KMS-11 (cell line): Measurements from ENCODE around the gene MGAT5B.

Experiments used
- H2AFZ ChIP-seq: fragments of 200-600 bp; sonication (generic); 2 replicates; pipeline ENCODE4 v1.6.1; 2016; ENCODE audit warnings: antibody characterized with exemption, mixed run types, low read depth
- H3K27ac ChIP-seq: fragments of 200-600 bp; sonication (generic); 2 replicates; pipeline ENCODE4 v1.6.1; 2016; ENCODE audit warnings: mild to moderate bottlenecking, mixed run types
- H3K27me3 ChIP-seq: fragments of 200-600 bp; sonication (generic); 2 replicates; pipeline ENCODE4 v1.6.1; 2017; ENCODE audit warnings: mild to moderate bottlenecking, low read depth, mixed run types, moderate library complexity; ENCODE audit not compliant: insufficient read depth
- H3K36me3 ChIP-seq: fragments of 200-600 bp; sonication (generic); 2 replicates; pipeline ENCODE4 v1.6.1; 2017; ENCODE audit warnings: mild to moderate bottlenecking, mixed run types; ENCODE audit not compliant: insufficient read depth
- H3K4me1 ChIP-seq: fragments of 200-600 bp; sonication (generic); 2 replicates; pipeline ENCODE4 v1.6.1; 2016; ENCODE audit warnings: mild to moderate bottlenecking, low read depth, mixed run types; ENCODE audit not compliant: poor library complexity, severe bottlenecking
- H3K4me2 ChIP-seq: fragments of 200-600 bp; sonication (generic); 2 replicates; pipeline ENCODE4 v1.7.0; 2016; ENCODE audit warnings: mild to moderate bottlenecking, mixed run types
- H3K4me3 ChIP-seq: fragments of 200-600 bp; sonication (generic); IDR thresholded peaks from 2 replicates; pipeline ENCODE4 v1.6.1; 2017; ENCODE audit warnings: low read depth, low read length, mixed read lengths; ENCODE audit not compliant: insufficient read depth
- H3K79me2 ChIP-seq: fragments of 200-600 bp; sonication (generic); 2 replicates; pipeline ENCODE4 v1.6.1; 2016; ENCODE audit warnings: low read depth, mixed run types; ENCODE audit not compliant: insufficient read depth
- H3K9ac ChIP-seq: fragments of 200-600 bp; sonication (generic); 2 replicates; pipeline ENCODE4 v1.6.1; 2016; ENCODE audit warnings: mild to moderate bottlenecking, mixed run types
- H4K20me1 ChIP-seq: fragments of 200-600 bp; sonication (generic); 2 replicates; pipeline ENCODE4 v1.6.1; 2016; ENCODE audit warnings: mild to moderate bottlenecking, mixed run types; ENCODE audit not compliant: insufficient read depth
- CTCF ChIP-seq: fragments of 200-600 bp; sonication (generic); conservative IDR thresholded peaks from 2 replicates; pipeline ENCODE4 v1.6.1; 2017; ENCODE audit warnings: low read depth, mild to moderate bottlenecking, antibody characterized with exemption, low read length, moderate library complexity, mixed read lengths

MGAT5B gene

GRCh38 chr17:76909971-76910760, 42.0 kb downstream of the MGAT5B start:
- H2AFZ ChIP-seq = no peak overlapping the region

GRCh38 chr17:76911299-76912017, 43.3 kb downstream of the MGAT5B start:
- Histone ChIP-seq H3K79me2 (no peaks in the 10 kb centered on the region), H3K4me2 (no peak overlapping the region), H3K27ac (no peak overlapping the region), H2AFZ (no peak overlapping the region), H3K4me3 (no peak overlapping the region), H4K20me1 (no peaks in the 10 kb centered on the region), H3K9ac (no peak overlapping the region), H3K27me3 (peaks cover 96% of the 10 kb centered on the region), H3K36me3 (no peaks in the 10 kb centered on the region), H3K4me1 (no peaks in the 10 kb centered on the region)
- TF ChIP-seq CTCF = no peak

More at GRCh38 chr17:76909971-76910760, 42.0 kb downstream of the MGAT5B start:
- Histone ChIP-seq H3K36me3 (no peaks in the 10 kb centered on the region), H3K4me1 (no peaks in the 10 kb centered on the region), H3K4me3 (no peak overlapping the region), H4K20me1 (no peaks in the 10 kb centered on the region), H3K27ac (no peak overlapping the region), H3K79me2 (no peaks in the 10 kb centered on the region), H3K4me2 (no peak overlapping the region), H3K27me3 (peaks cover 96% of the 10 kb centered on the region), H3K9ac (no peak overlapping the region)
- no peak for TF ChIP-seq CTCF

- no peaks in the 10 kb centered on the region for H3K4me1 ChIP-seq
- no peaks in the 10 kb centered on the region for H3K36me3 ChIP-seq
- no peak overlapping the region for H3K27ac ChIP-seq
- H3K9ac ChIP-seq = no peak overlapping the region
- no peak overlapping the region for H3K4me2 ChIP-seq
- H4K20me1 ChIP-seq = no peaks in the 10 kb centered on the region
- H3K79me2 ChIP-seq = no peaks in the 10 kb centered on the region
- no peak for TF ChIP-seq CTCF
- no peak overlapping the region for H3K4me3 ChIP-seq
- H3K27me3 ChIP-seq = peaks cover 96% of the 10 kb centered on the region
- H2AFZ ChIP-seq = no peak overlapping the region
These were observed 44.4 kb downstream of the MGAT5B start for GRCh38 chr17:76912421-76913164.

GRCh38 chr17:76914937-76915336, 46.7 kb downstream of the MGAT5B start:
- H2AFZ ChIP-seq = no peak overlapping the region
- H3K27me3 ChIP-seq = peaks cover 97% of the 10 kb centered on the region
- no peak overlapping the region for H3K9ac ChIP-seq
- H4K20me1 ChIP-seq = no peaks in the 10 kb centered on the region
- no peak overlapping the region for H3K27ac ChIP-seq
- no peaks in the 10 kb centered on the region for H3K79me2 ChIP-seq
- TF ChIP-seq CTCF = no peak
- no peaks in the 10 kb centered on the region for H3K36me3 ChIP-seq
- H3K4me2 ChIP-seq = no peak overlapping the region
- no peaks in the 10 kb centered on the region for H3K4me1 ChIP-seq
- H3K4me3 ChIP-seq = no peak overlapping the region
